ENCODE data around the gene INTS14. TPM values are rescaled to one million over a fixed set of nuclear protein-coding genes. Genes with fewer than 3 reads are reported as not detected.

Gene INTS14
- total RNA-seq, 6 experiments from 2014 or later: 15.3 to 19.8 (median 17.4) TPM

DNA sequence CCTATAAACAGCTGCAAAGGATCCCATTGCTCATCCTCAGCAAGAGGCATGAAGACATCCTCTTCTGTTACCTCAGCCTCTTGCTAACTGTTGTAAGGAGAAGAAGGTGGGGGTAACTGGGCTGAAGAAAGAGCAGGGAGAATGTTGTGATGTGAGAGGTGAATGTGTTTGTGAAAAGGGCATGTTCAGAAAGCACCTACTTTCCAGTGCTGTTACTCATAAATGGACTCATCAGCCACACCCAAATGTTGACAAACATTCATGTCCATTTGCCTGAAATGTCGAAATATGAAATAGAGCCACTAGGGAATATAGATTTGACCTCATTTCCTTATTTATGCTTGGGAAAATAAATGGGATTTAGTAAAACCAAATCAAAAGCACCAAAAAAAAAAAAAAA, 23.4 kb upstream of the INTS14 start:
- Histone ChIP-seq H3K9me3 (no peaks in the 10 kb centered on the region), H3K27ac (no peak overlapping the region), H3K36me3 (no peaks in the 10 kb centered on the region), H3K4me1 (no peaks in the 10 kb centered on the region), H3K27me3 (no peaks in the 10 kb centered on the region), H3K4me3 (no peak overlapping the region)
- 100% methylated on average over 1 of the region's 1 CpG for WGBS (ENCODE audit: insufficient coverage, low coverage, low lambda C conversion rate, missing lambda C conversion rate)
- intact Hi-C loops (cut with DNase I): no loop called here
- TF ChIP-seq, protein P1, sequence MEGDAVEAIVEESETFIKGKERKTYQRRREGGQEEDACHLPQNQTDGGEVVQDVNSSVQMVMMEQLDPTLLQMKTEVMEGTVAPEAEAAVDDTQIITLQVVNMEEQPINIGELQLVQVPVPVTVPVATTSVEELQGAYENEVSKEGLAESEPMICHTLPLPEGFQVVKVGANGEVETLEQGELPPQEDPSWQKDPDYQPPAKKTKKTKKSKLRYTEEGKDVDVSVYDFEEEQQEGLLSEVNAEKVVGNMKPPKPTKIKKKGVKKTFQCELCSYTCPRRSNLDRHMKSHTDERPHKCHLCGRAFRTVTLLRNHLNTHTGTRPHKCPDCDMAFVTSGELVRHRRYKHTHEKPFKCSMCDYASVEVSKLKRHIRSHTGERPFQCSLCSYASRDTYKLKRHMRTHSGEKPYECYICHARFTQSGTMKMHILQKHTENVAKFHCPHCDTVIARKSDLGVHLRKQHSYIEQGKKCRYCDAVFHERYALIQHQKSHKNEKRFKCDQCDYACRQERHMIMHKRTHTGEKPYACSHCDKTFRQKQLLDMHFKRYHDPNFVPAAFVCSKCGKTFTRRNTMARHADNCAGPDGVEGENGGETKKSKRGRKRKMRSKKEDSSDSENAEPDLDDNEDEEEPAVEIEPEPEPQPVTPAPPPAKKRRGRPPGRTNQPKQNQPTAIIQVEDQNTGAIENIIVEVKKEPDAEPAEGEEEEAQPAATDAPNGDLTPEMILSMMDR (IDR thresholded peaks at IDR 0.05): no peak
- TF ChIP-seq POLR2A (IDR thresholded peaks at IDR 0.05): no peak
- ATAC-seq: no peak
- DNase-seq: no peak

DNA sequence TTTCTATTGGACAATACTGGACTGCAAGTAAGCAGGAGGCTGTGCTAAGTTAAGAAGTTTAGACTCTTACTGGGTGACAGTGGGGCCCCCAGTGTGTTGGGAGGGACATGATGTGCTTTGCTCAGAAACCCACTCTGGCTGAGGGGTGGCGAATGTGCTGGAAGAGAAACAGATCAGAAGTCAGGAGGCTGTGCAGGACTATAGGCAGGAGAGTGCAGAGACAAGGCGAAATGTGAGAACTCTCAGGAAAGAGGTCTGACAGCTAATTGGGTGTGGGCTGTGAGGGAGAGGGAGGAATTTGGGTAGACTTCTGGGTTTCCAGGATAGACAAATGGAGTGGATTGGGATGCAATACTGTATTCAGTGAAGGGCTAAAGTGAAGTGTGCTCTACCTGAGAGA, 22.8 kb upstream of the INTS14 start:
- no peaks in the 10 kb centered on the region for H3K36me3 ChIP-seq
- H3K4me3 ChIP-seq: no peak overlapping the region
- intact Hi-C loops (cut with DNase I): no loop called here
- no peaks in the 10 kb centered on the region for H3K9me3 ChIP-seq
- ATAC-seq (no peak), DNase-seq (no peak)
- H3K27me3 ChIP-seq: no peaks in the 10 kb centered on the region
- WGBS (ENCODE audit: insufficient coverage, low coverage, low lambda C conversion rate, missing lambda C conversion rate): 94% methylated on average over 2 of the region's 2 CpGs
- H3K27ac ChIP-seq: no peak overlapping the region
- TF ChIP-seq, protein P1 (IDR thresholded peaks at IDR 0.05): no peak
- TF ChIP-seq POLR2A (IDR thresholded peaks at IDR 0.05): no peak
- no peaks in the 10 kb centered on the region for H3K4me1 ChIP-seq

DNA sequence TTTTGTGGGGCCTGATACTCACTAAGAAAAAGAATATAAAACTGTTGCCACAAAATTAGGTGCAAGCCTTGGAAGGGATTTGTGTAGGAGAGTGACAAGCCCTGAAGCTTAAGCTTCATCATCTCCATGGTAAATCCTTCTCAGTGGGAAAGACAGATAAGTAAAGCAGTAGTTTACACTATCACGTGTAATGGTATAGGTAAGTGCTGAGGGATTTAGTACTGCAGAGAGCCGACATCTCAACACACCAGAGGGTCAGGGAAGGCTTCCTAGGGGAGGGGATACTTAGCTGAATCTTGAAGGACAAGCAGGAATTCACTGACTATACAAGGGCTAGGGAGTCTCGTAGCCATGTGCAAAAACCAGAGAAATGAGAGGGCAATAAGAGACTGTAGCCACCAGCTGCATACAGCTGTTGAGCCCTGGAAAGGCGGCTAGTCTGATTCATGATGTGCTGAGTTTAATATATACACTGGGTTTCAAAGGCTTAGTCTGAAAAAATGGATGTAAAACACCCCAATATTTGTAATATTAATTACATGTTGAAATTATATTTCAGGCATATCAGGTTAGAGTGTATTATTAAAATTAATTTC, 21.9 kb upstream of the INTS14 start:
- TF ChIP-seq POLR2A (IDR thresholded peaks at IDR 0.05): no peak
- TF ChIP-seq, protein P1 (IDR thresholded peaks at IDR 0.05): no peak
- no peak for ATAC-seq
- no peak for DNase-seq

DNA sequence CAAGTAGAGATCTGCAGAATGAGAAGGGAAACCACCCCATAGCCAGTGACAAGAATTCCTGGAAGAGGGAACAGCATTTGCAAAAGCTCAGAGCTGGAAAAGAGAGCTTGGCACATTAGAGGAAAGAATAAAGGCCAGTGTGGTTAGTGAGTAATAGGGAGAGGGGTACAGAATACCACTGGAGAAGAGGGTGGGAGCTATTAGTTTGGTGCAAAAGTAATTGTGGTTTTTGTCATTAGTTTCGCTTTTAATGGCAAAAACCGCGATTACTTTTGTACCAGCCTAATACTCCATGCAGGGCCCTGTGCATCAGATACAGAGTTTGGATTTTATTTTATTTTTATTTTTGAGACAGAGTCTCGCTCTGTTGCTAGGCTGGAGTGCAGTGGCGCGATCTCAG, 20.6 kb upstream of the INTS14 start:
- H3K4me3 ChIP-seq: no peak overlapping the region
- no peaks in the 10 kb centered on the region for H3K36me3 ChIP-seq
- DNase-seq (no peak), ATAC-seq (no peak)
- no peak for TF ChIP-seq POLR2A (IDR thresholded peaks at IDR 0.05)
- TF ChIP-seq, protein P1 (IDR thresholded peaks at IDR 0.05): no peak
- no peaks in the 10 kb centered on the region for H3K27me3 ChIP-seq
- 80% methylated on average over 5 of the region's 6 CpGs for WGBS (ENCODE audit: insufficient coverage, low coverage, low lambda C conversion rate, missing lambda C conversion rate)
- intact Hi-C loops (cut with DNase I): no loop called here
- H3K27ac ChIP-seq: no peak overlapping the region
- H3K4me1 ChIP-seq: no peaks in the 10 kb centered on the region
- H3K9me3 ChIP-seq: no peaks in the 10 kb centered on the region

More for the DNA sequence above, 21.9 kb upstream of the INTS14 start:
- 85% methylated on average over 4 of the region's 4 CpGs for WGBS (ENCODE audit: insufficient coverage, low coverage, low lambda C conversion rate, missing lambda C conversion rate)
- intact Hi-C loops (cut with DNase I): no loop called here
- no peaks in the 10 kb centered on the region for H3K9me3 ChIP-seq
- H3K36me3 ChIP-seq: no peaks in the 10 kb centered on the region
- H3K4me3 ChIP-seq: no peak overlapping the region
- no peaks in the 10 kb centered on the region for H3K27me3 ChIP-seq
- no peak overlapping the region for H3K27ac ChIP-seq
- no peaks in the 10 kb centered on the region for H3K4me1 ChIP-seq

DNA sequence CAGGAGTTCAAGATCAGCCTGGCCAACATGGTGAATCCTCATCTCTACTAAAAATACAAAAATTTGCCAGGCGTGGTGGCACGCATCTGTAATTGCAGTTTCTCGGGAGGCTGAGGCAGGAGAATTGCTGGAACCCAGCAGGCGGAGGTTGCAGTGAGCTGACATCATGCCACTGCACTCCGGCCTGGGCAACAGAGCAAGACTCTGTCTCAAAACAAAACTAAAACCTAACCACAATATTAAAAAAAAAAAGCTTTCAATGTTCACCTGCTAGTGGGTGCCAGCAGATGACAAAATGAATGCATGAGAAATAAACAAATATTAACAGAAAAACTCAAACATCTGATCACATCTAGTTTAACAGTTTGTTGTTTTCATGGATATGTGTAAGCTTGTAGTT, 19.8 kb upstream of the INTS14 start:
- no peak for TF ChIP-seq POLR2A (IDR thresholded peaks at IDR 0.05)
- TF ChIP-seq, protein P1 (IDR thresholded peaks at IDR 0.05): no peak
- no peak overlapping the region for H3K4me3 ChIP-seq
- H3K4me1 ChIP-seq: no peaks in the 10 kb centered on the region
- no peaks in the 10 kb centered on the region for H3K9me3 ChIP-seq
- H3K27ac ChIP-seq: no peak overlapping the region
- no peaks in the 10 kb centered on the region for H3K36me3 ChIP-seq
- no peak for ATAC-seq
- intact Hi-C loops (cut with DNase I): no loop called here
- 85% methylated on average over 5 of the region's 5 CpGs for WGBS (ENCODE audit: insufficient coverage, low coverage, low lambda C conversion rate, missing lambda C conversion rate)
- no peaks in the 10 kb centered on the region for H3K27me3 ChIP-seq
- DNase-seq: no peak
